ENCODE measurements around the gene KCNC3.

GRCh38 chr19:50286443-50286842, 42.7 kb downstream of the KCNC3 start:
- TF ChIP-seq CTCF (conservative IDR thresholded peaks at IDR 0.05; ENCODE audit: low read length) = no peak
- TF ChIP-seq EZH2phosphoT487 (IDR thresholded peaks at IDR 0.05; ENCODE audit: borderline replicate concordance) = no peak

All from Loucy (cell line).